ENCODE measurements around the gene TIMM50. TPM values are rescaled to one million over a fixed set of nuclear protein-coding genes. Genes with fewer than 3 reads are reported as not detected.
A peak's percentile ranks its signal among the peaks of the same experiment; 100 is the strongest.

The TIMM50 gene
- total RNA-seq, 4 donors from 2014 or later = 50.8 to 53.5 (median 52.4) TPM

DNA sequence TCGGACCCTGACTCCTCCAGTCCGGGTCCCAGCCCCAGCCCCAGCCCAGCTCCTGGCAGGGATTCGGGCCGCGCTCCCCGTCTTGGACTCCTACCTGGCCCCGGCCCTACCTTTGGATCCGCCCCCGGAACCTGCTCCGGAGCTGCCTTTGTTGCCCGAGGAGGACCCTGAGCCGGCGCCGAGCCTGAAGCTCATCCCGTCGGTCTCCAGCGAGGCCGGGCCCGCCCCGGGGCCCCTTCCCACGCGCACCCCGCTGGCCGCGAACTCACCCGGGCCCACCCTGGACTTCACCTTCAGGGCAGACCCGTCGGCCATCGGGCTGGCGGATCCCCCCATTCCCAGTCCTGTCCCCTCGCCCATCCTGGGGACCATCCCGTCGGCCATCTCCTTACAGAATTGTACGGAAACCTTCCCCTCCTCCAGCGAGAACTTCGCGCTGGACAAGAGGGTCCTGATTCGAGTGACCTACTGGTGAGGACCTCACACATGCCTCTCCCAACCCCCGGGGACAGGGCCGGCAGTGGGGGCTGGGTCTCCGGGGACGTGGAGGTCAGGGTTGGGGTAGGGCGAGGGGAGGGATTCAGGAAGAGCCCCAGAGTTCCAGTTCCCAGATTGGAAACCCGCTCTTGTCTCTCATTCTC is 35.0 kb downstream of the TIMM50 start:
- no peak overlapping the region for H3K27ac ChIP-seq
- WGBS, 2 donors (ENCODE audit: low coverage in 1 of 2) = 10 to 40% methylated on average over 1 to 2 of the region's 44 CpGs
- TF ChIP-seq POLR2A (IDR thresholded peaks at IDR 0.05) = no peak
- no peak for TF ChIP-seq EP300 (IDR thresholded peaks at IDR 0.05)
- no peak for TF ChIP-seq POLR2AphosphoS5 (IDR thresholded peaks at IDR 0.05)
- TF ChIP-seq, protein P1, sequence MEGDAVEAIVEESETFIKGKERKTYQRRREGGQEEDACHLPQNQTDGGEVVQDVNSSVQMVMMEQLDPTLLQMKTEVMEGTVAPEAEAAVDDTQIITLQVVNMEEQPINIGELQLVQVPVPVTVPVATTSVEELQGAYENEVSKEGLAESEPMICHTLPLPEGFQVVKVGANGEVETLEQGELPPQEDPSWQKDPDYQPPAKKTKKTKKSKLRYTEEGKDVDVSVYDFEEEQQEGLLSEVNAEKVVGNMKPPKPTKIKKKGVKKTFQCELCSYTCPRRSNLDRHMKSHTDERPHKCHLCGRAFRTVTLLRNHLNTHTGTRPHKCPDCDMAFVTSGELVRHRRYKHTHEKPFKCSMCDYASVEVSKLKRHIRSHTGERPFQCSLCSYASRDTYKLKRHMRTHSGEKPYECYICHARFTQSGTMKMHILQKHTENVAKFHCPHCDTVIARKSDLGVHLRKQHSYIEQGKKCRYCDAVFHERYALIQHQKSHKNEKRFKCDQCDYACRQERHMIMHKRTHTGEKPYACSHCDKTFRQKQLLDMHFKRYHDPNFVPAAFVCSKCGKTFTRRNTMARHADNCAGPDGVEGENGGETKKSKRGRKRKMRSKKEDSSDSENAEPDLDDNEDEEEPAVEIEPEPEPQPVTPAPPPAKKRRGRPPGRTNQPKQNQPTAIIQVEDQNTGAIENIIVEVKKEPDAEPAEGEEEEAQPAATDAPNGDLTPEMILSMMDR (IDR thresholded peaks at IDR 0.05) = no peak
- H3K9me3 ChIP-seq = no peaks in the 10 kb centered on the region
- ATAC-seq = peak; percentile 28
- peak overlapping the region; percentile 2 to 51 for H3K4me3 ChIP-seq
- H3K36me3 ChIP-seq = no peaks in the 10 kb centered on the region
- H3K27me3 ChIP-seq = peaks cover 66% of the 10 kb centered on the region
- peaks cover 0 to 21% (median 15%) of the 10 kb centered on the region in 3 donors for H3K4me1 ChIP-seq

DNA sequence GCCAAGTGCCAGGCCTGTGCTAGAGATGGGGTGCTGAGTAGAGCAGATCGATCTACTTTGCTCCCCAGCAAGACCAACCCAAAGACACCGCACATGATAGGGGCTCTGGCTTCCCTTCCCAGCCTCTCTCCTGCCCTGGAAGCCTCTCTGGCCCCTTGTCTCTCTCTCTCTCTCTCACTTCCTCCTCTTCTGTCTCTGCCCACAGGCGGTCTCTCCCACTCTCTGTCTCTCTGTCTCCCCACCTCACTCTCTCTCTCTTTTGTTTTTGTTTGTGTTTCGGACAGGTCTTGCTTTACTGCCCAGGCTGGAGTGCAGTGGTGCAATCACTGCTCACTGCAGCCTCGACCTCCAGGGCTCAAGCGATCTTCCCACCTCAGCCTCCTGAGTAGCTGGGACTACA is 35.6 kb downstream of the TIMM50 start:
- no peaks in the 10 kb centered on the region for H3K9me3 ChIP-seq
- H3K27me3 ChIP-seq = peaks cover 60% of the 10 kb centered on the region
- WGBS, 2 donors (ENCODE audit: low coverage in 1 of 2) = 48 to 66% methylated on average over 4 to 5 of the region's 6 CpGs
- no peak for ATAC-seq
- no peak overlapping the region for H3K27ac ChIP-seq
- peaks cover 0 to 21% (median 15%) of the 10 kb centered on the region in 3 donors for H3K4me1 ChIP-seq
- no peak overlapping the region for H3K4me3 ChIP-seq
- no peaks in the 10 kb centered on the region for H3K36me3 ChIP-seq
- TF ChIP-seq POLR2AphosphoS5 (IDR thresholded peaks at IDR 0.05) (no peak), EP300 (IDR thresholded peaks at IDR 0.05) (no peak), POLR2A (IDR thresholded peaks at IDR 0.05) (no peak)
- TF ChIP-seq, protein P1 (IDR thresholded peaks at IDR 0.05) = no peak

GRCh38 chr19:39517432-39517831 is 36.8 kb downstream of the TIMM50 start:
- TF ChIP-seq POLR2AphosphoS5 (IDR thresholded peaks at IDR 0.05) = no peak
- TF ChIP-seq, protein P1 (IDR thresholded peaks at IDR 0.05) = no peak
- Histone ChIP-seq H3K4me1 (peaks cover 0 to 21% (median 15%) of the 10 kb centered on the region in 3 donors), H3K27ac (no peak overlapping the region), H3K27me3 (peaks cover 49% of the 10 kb centered on the region), H3K9me3 (no peaks in the 10 kb centered on the region), H3K4me3 (no peak overlapping the region), H3K36me3 (no peaks in the 10 kb centered on the region)
- ATAC-seq = no peak
- WGBS, 2 donors (ENCODE audit: low coverage in 1 of 2) = 83 to 100% methylated on average over 2 to 3 of the region's 3 CpGs

- Histone ChIP-seq H3K27ac (no peak overlapping the region), H3K36me3 (no peaks in the 10 kb centered on the region), H3K4me3 (no peak overlapping the region), H3K9me3 (no peaks in the 10 kb centered on the region), H3K27me3 (peaks cover 38% of the 10 kb centered on the region), H3K4me1 (peaks cover 0 to 21% (median 15%) of the 10 kb centered on the region in 3 donors)
- TF ChIP-seq POLR2AphosphoS5 (IDR thresholded peaks at IDR 0.05) = no peak
- TF ChIP-seq POLR2A (IDR thresholded peaks at IDR 0.05) = no peak
- TF ChIP-seq, protein P1 (IDR thresholded peaks at IDR 0.05) = no peak
- no peak for TF ChIP-seq EP300 (IDR thresholded peaks at IDR 0.05)
- no peak for ATAC-seq
- WGBS, 2 donors (ENCODE audit: low coverage in 1 of 2) = 56 to 67% methylated on average over 3 to 4 of the region's 5 CpGs
Observed at GRCh38 chr19:39518458-39518857, 37.8 kb downstream of the TIMM50 start.

DNA sequence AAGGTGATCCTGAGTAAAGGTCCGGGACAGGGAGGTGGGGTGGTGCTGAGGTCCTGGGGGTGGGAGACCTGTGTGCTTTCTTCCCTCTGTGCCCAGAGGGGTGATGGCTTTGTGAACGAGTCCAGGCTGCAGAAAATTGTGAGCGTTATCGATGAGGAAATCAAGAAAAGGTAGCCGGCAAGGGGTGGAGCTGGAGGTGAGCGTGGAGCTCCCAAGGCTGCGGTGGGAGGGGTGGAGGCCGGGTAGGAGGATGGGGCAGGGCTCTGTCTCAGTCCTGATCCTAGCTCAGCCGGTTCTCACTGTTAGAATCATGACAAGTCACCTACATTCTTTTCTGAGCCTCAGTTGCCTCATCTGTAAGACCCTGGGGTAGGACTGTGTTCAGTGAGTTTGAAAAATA is 38.3 kb downstream of the TIMM50 start:
- Histone ChIP-seq H3K9me3 (no peaks in the 10 kb centered on the region), H3K4me3 (no peak overlapping the region), H3K4me1 (peaks cover 0 to 21% (median 15%) of the 10 kb centered on the region in 3 donors), H3K36me3 (no peaks in the 10 kb centered on the region), H3K27me3 (peaks cover 33% of the 10 kb centered on the region), H3K27ac (no peak overlapping the region)
- WGBS, 2 donors (ENCODE audit: low coverage in 1 of 2) = 61 to 82% methylated on average over 3 to 8 of the region's 9 CpGs
- TF ChIP-seq, protein P1 (IDR thresholded peaks at IDR 0.05) = no peak
- TF ChIP-seq POLR2A (IDR thresholded peaks at IDR 0.05) (no peak), POLR2AphosphoS5 (IDR thresholded peaks at IDR 0.05) (no peak), EP300 (IDR thresholded peaks at IDR 0.05) (no peak)
- no peak for ATAC-seq
